Stomach (tissue), 9 donors: Measurements from ENCODE around the gene DYNLT1. TPM values are rescaled to one million over a fixed set of nuclear protein-coding genes. Genes with fewer than 3 reads are reported as not detected.

ENCODE experiments used
- DNase-seq, 2 donors: peaks; one replicate each; pipeline versions ENCODE4 v3.0.0 to v3.0.0-alpha.2; 2013 to 2019
- H3K27ac ChIP-seq, 5 donors: fragments of 200-600 bp in 4 of 5; sonication (generic) in 4 of 5; one replicate each; pipeline ENCODE4 v1.5.1; 2013 to 2019; ENCODE audit warnings: mild to moderate bottlenecking in 1 of 5, moderate library complexity in 1 of 5
- H3K27me3 ChIP-seq, 3 donors: fragments of 200-600 bp; sonication (generic); one replicate each; pipeline ENCODE4 v1.5.1; 2017 to 2019; ENCODE audit warnings: mixed run types in 1 of 3
- H3K36me3 ChIP-seq, 4 donors: fragments of 200-600 bp; sonication (generic); 1 replicate in 3 of 4; 2 replicates in 1 of 4; pipeline ENCODE4 v1.5.1; 2016 to 2019
- H3K4me1 ChIP-seq, 4 donors: fragments of 200-600 bp; sonication (generic); one replicate each; pipeline ENCODE4 v1.5.1; 2016 to 2019
- H3K4me3 ChIP-seq, 4 donors: fragments of 200-600 bp; sonication (generic) in 3 of 4; one replicate each; pipeline ENCODE4 v1.5.1; 2016 to 2019; ENCODE audit warnings: mild to moderate bottlenecking in 1 of 4
- H3K9me3 ChIP-seq, 4 donors: fragments of 200-600 bp; sonication (generic); one replicate each; pipeline ENCODE4 v1.5.1; 2016 to 2019
- CTCF ChIP-seq, 7 experiments: fragments of 450-650 bp in 4 of 7; fragments of 200-600 bp in 3 of 7; sonication (generic) in 3 of 7; IDR thresholded peaks; one replicate each; pipeline ENCODE4 v1.5.1; 2016 to 2019; ENCODE audit warnings: antibody characterized with exemption in 7 of 7, control low read depth in 2 of 7, mild to moderate bottlenecking in 1 of 7
- EP300 ChIP-seq: sonication (generic); formaldehyde crosslinking; IDR thresholded peaks from one replicate; pipeline ENCODE4 v1.6.1; 2017; ENCODE audit warnings: antibody characterized with exemption
- POLR2A ChIP-seq, 4 donors: fragments of 450-650 bp; IDR thresholded peaks; one replicate each; pipeline ENCODE4 v1.6.1; 2016; ENCODE audit warnings: antibody characterized with exemption in 4 of 4, control low read depth in 2 of 4, mild to moderate bottlenecking in 1 of 4, moderate library complexity in 1 of 4
- POLR2AphosphoS5 ChIP-seq, 3 donors: sonication (generic); formaldehyde crosslinking; IDR thresholded peaks; one replicate each; pipeline ENCODE4 v1.6.1; 2016; ENCODE audit warnings: antibody characterized with exemption in 3 of 3
- WGBS, 5 donors: extraction: QIAGEN DNeasy Blood & Tissue Kit in 3 of 5; methylation state at CpG; one replicate each; pipeline versions ENCODE4 v1.1.5 to v1.1.7; 2013 to 2018; 5-methylcytosine and 5-hydroxymethylcytosine counted together
- intact Hi-C: fragments of 100-400 bp; cut with DNase I; formaldehyde crosslinking; loops from one replicate; pipeline ENCODE4 v1.15.1; 2023; ENCODE audit warnings: low total_unique reads
- polyA plus RNA-seq, 3 donors: library from polyadenylated mRNA; stranded (reverse); fragments of 200-250 nt; gene quantifications; one replicate each; pipeline ENCODE4 v1.2.3, GENCODE V29; 2013
- total RNA-seq, 5 donors: library from RNA; depleted of rRNA; stranded (reverse); fragments of >200 nt; gene quantifications; one replicate each; pipeline versions ENCODE4 v1.1.0 to v1.2.3, GENCODE V29; 2014 to 2016
- donor health status: healthy with polysubstance abuse.
- donor health status: Bipolar disorder and iron deficiency.
- donor health status: healthy.

Gene DYNLT1
- total and polyA plus RNA-seq, 8 donors: 5.8 to 294 (median 144) TPM

GRCh38 chr6:158649289-158650143 lies 5.0 kb upstream of the DYNLT1 start, which contains the start of gene SYTL3:
TSS of gene SYTL3 (plus strand) at chr6:158650054. CDS start at chr6:158663269, 13,215 bp downstream.
- H3K4me3 ChIP-seq: peak within 1 kb of the TSS in 3 of 4 donors; percentile 1 to 11 (median 2)
- WGBS, 5 donors: 53 to 69% (median 63%) methylated on average over 15 of the region's 15 CpGs
- H3K27ac ChIP-seq: peak within 1 kb of the TSS; percentile 14 to 79 (median 65)
- no peaks in the 10 kb centered on the region for H3K27me3 ChIP-seq
- peak; percentile 64 to 71 for DNase-seq
- H3K36me3 ChIP-seq: no peaks in the 10 kb centered on the region
- intact Hi-C loops: no loop called here
- TF ChIP-seq CTCF (IDR thresholded peaks at IDR 0.05) (no peak), EP300 (no peak), POLR2A (IDR thresholded peaks at IDR 0.05) (peak in 1 of 4 donors; percentile 39), POLR2AphosphoS5 (IDR thresholded peaks at IDR 0.05) (peak in 2 of 3 donors; percentile 84 to 85)
- H3K9me3 ChIP-seq: no peaks in the 10 kb centered on the region
- peaks cover 0 to 41% (median 9%) of the 10 kb centered on the region in 4 donors for H3K4me1 ChIP-seq

GRCh38 chr6:158648682-158649131 lies 4.2 kb upstream of the DYNLT1 start:
- intact Hi-C loops: no loop called here
- H3K9me3 ChIP-seq: no peaks in the 10 kb centered on the region
- H3K27ac ChIP-seq: peak overlapping the region in 4 of 5 donors; percentile 56 to 79 (median 65)
- H3K4me1 ChIP-seq: peaks cover 0 to 33% (median 6%) of the 10 kb centered on the region in 4 donors
- no peak overlapping the region for H3K4me3 ChIP-seq
- TF ChIP-seq EP300 (no peak), POLR2AphosphoS5 (IDR thresholded peaks at IDR 0.05) (peak in 1 of 3 donors; percentile 39)
- DNase-seq: peak in 1 of 2 donors; percentile 7
- no peaks in the 10 kb centered on the region for H3K27me3 ChIP-seq
- H3K36me3 ChIP-seq: no peaks in the 10 kb centered on the region
- WGBS, 5 donors: 70 to 83% (median 79%) methylated on average over 5 of the region's 5 CpGs

- H3K4me1 ChIP-seq: peaks cover 10 to 39% (median 16%) of the 10 kb centered on the region in 4 donors
- intact Hi-C loops: no loop called here
- no peaks in the 10 kb centered on the region for H3K27me3 ChIP-seq
- no peak for TF ChIP-seq POLR2AphosphoS5 (IDR thresholded peaks at IDR 0.05)
- TF ChIP-seq CTCF (IDR thresholded peaks at IDR 0.05): no peak
- no peak for TF ChIP-seq POLR2A (IDR thresholded peaks at IDR 0.05)
- no peak for TF ChIP-seq EP300
- H3K36me3 ChIP-seq: no peaks in the 10 kb centered on the region
- no peaks in the 10 kb centered on the region for H3K9me3 ChIP-seq
- DNase-seq: no peak
- WGBS, 5 donors: 69 to 85% (median 74%) methylated on average over 4 of the region's 4 CpGs
- no peak overlapping the region for H3K27ac ChIP-seq
- no peak overlapping the region for H3K4me3 ChIP-seq
Observed at GRCh38 chr6:158647501-158647900, 3.0 kb upstream of the DYNLT1 start.

- WGBS, 5 donors: 52 to 71% (median 68%) methylated on average over 10 of the region's 10 CpGs
- H3K27ac ChIP-seq: peak overlapping the region in 3 of 5 donors; percentile 31 to 99 (median 98)
Observed at GRCh38 chr6:158646023-158646910, 1.7 kb upstream of the DYNLT1 start.

More at GRCh38 chr6:158646023-158646910, 1.7 kb upstream of the DYNLT1 start:
- H3K4me1 ChIP-seq: peaks cover 22 to 52% (median 28%) of the 10 kb centered on the region in 4 donors
- intact Hi-C loops: no loop called here
- H3K27me3 ChIP-seq: no peaks in the 10 kb centered on the region
- TF ChIP-seq EP300: no peak
- TF ChIP-seq POLR2AphosphoS5 (IDR thresholded peaks at IDR 0.05): no peak
- no peak for TF ChIP-seq CTCF (IDR thresholded peaks at IDR 0.05)
- no peak for TF ChIP-seq POLR2A (IDR thresholded peaks at IDR 0.05)
- H3K9me3 ChIP-seq: no peaks in the 10 kb centered on the region
- no peaks in the 10 kb centered on the region for H3K36me3 ChIP-seq
- DNase-seq: peak; percentile 24 to 60
- H3K4me3 ChIP-seq: no peak overlapping the region
